K562 (cell line): ENCODE data around the gene DNMT3L. TPM values are rescaled to one million over a fixed set of nuclear protein-coding genes. Genes with fewer than 3 reads are reported as not detected.

Experiments
- BMI1 ChIP-seq: fragments of 150-350 bp; IDR thresholded peaks from 2 replicates; pipeline ENCODE4 v1.6.1; 2014; ENCODE audit warnings: low read length
- HDAC6 ChIP-seq: IDR thresholded peaks from 2 replicates; pipeline ENCODE4 v1.6.1; 2012; ENCODE audit warnings: low read depth, mild to moderate bottlenecking, control low read depth, inconsistent platforms, low read length, moderate library complexity
- HNRNPL ChIP-seq: fragments of 200-400 bp; formaldehyde crosslinking; IDR thresholded peaks from 2 replicates; pipeline ENCODE4 v1.6.1; 2017; ENCODE audit warnings: low read depth, mild to moderate bottlenecking, low read length
- HSF4 ChIP-seq: fragments of 250-450 bp; sonication (Bioruptor Pico); IDR thresholded peaks from 2 replicates; pipeline ENCODE4 v2.1.2; 2022; ENCODE audit warnings: mild to moderate bottlenecking, moderate library complexity, borderline replicate concordance
- KAT7 ChIP-seq: sonication (generic); formaldehyde crosslinking; IDR thresholded peaks from 2 replicates; pipeline ENCODE4 v1.8.0; 2022; ENCODE audit warnings: missing genetic modification reagents, mild to moderate bottlenecking, borderline replicate concordance
- LCOR ChIP-seq: sonication (generic); formaldehyde crosslinking; IDR thresholded peaks from 2 replicates; pipeline ENCODE4 v1.8.0; 2022; ENCODE audit warnings: mild to moderate bottlenecking, missing genetic modification reagents
- MAFG ChIP-seq: fragments of 450-650 bp; conservative IDR thresholded peaks from 2 replicates; pipeline ENCODE4 v1.6.1; 2016; ENCODE audit warnings: missing genetic modification characterization, missing compliant biosample characterization
- POLR3A ChIP-seq: IDR thresholded peaks from 2 replicates; pipeline ENCODE4 v1.6.1; 2011; ENCODE audit warnings: borderline replicate concordance, mild to moderate bottlenecking, moderate library complexity; ENCODE audit not compliant: insufficient read length, insufficient read depth; ENCODE audit errors: extremely low read depth
- PTRF ChIP-seq: fragments of 450-650 bp; IDR thresholded peaks from 2 replicates; pipeline ENCODE4 v1.6.1; 2016; ENCODE audit warnings: mild to moderate bottlenecking, missing genetic modification characterization, missing compliant biosample characterization
- RAD21 ChIP-seq, 2 experiments: fragments of 250-450 bp in 1 of 2; fragments of 450-650 bp in 1 of 2; sonication (Bioruptor Pico) in 1 of 2; formaldehyde crosslinking in 1 of 2; IDR thresholded peaks in 1 of 2; conservative IDR thresholded peaks in 1 of 2; 2 replicates each; pipeline versions ENCODE4 v1.4.0 to v1.8.0; 2020 to 2022; ENCODE audit warnings: mild to moderate bottlenecking in 2 of 2, moderate library complexity in 1 of 2
- RFX1 ChIP-seq: fragments of 450-650 bp; IDR thresholded peaks from 2 replicates; pipeline ENCODE4 v1.6.1; 2016; ENCODE audit warnings: mild to moderate bottlenecking, moderate library complexity
- SMAD3 ChIP-seq: fragments of 450-650 bp; formaldehyde crosslinking; conservative IDR thresholded peaks from 2 replicates; pipeline ENCODE4 v1.4.0; 2020; ENCODE audit warnings: mild to moderate bottlenecking
- SMARCA5 ChIP-seq: fragments of 450-650 bp; IDR thresholded peaks from 2 replicates; pipeline ENCODE4 v1.6.1; 2016
- TAL1 ChIP-seq: fragments of 450-650 bp; IDR thresholded peaks from 2 replicates; pipeline ENCODE4 v1.6.1; 2016; ENCODE audit warnings: mild to moderate bottlenecking
- TFAP4 ChIP-seq: sonication (generic); formaldehyde crosslinking; IDR thresholded peaks from 2 replicates; pipeline ENCODE4 v1.8.0; 2022; ENCODE audit warnings: missing genetic modification reagents, mild to moderate bottlenecking, moderate library complexity, borderline replicate concordance
- ZBTB26 ChIP-seq: fragments of 450-650 bp; formaldehyde crosslinking; IDR thresholded peaks from 2 replicates; pipeline ENCODE4 v1.4.0; 2022; ENCODE audit warnings: missing genetic modification characterization
- ZBTB7A ChIP-seq: IDR thresholded peaks from 2 replicates; pipeline ENCODE4 v1.6.1; 2011; ENCODE audit warnings: low read depth, mild to moderate bottlenecking, low read length, moderate library complexity, borderline replicate concordance; ENCODE audit not compliant: control insufficient read depth
- ZNF197 ChIP-seq: fragments of 200-800 bp; sonication (Bioruptor generic); IDR thresholded peaks from 2 replicates; pipeline ENCODE4 v1.6.1; 2016; ENCODE audit warnings: low read depth, missing genetic modification characterization, missing compliant biosample characterization
- ZNF398 ChIP-seq: fragments of 250-450 bp; sonication (Bioruptor Pico); IDR thresholded peaks from 2 replicates; pipeline ENCODE4 v1.8.0; 2021; ENCODE audit warnings: moderate library complexity, mild to moderate bottlenecking, inconsistent platforms
- ZNF583 ChIP-seq: fragments of 250-450 bp; sonication (Bioruptor Pico); IDR thresholded peaks from 2 replicates; pipeline ENCODE4 v1.4.0; 2020
- ZNF589 ChIP-seq: fragments of 200-800 bp; sonication (Bioruptor generic); IDR thresholded peaks from 2 replicates; pipeline ENCODE4 v1.6.1; 2016; ENCODE audit warnings: low read depth, missing genetic modification characterization, missing compliant biosample characterization
- ZNF592 ChIP-seq: fragments of 450-650 bp; IDR thresholded peaks from 2 replicates; pipeline ENCODE4 v1.6.1; 2017; ENCODE audit warnings: antibody characterized with exemption, mild to moderate bottlenecking
- polyA plus RNA-seq, 8 experiments: library from polyadenylated mRNA; depleted of rRNA in 4 of 8; stranded (reverse) in 5 of 8; unstranded in 3 of 8; fragments of >200 nt; fragmentation: Nextera tagmentation in 2 of 8; fragmentation: Illumina TruSeq in 1 of 8; extraction: Ambion mirVana in 2 of 8; extraction: Trizol in 1 of 8; gene quantifications; 2 replicates each; pipeline versions ENCODE4 v1.2.1 to v1.2.3, GENCODE V29; 2011 to 2014; ENCODE audit warnings: inconsistent platforms in 1 of 8, missing spikeins in 1 of 8
- total RNA-seq, 7 experiments: library from RNA; depleted of rRNA in 6 of 7; stranded (reverse); fragments of >200 nt in 6 of 7; fragmentation: Illumina TruSeq in 2 of 7; extraction: Trizol in 2 of 7; gene quantifications; 2 replicates each; pipeline versions ENCODE4 v1.2.1 to v1.2.3, GENCODE V29; 2011 to 2021; ENCODE audit warnings: low replicate concordance in 1 of 7

DNMT3L gene
- total and polyA plus RNA-seq, 9 of the 15 experiments (the other 6 are each of a cell fraction or from before 2014, with no cell fraction given): 0.08 TPM; not detected in 8

- no peak for TF ChIP-seq ZNF398 (CRISPR knock-in tag)
- TF ChIP-seq PTRF (tag): no peak
- no peak for TF ChIP-seq POLR3A
- TF ChIP-seq HDAC6: no peak
- no peak for TF ChIP-seq TFAP4
- TF ChIP-seq MAFG: no peak
- TF ChIP-seq BMI1: no peak
- no peak for TF ChIP-seq LCOR (CRISPR knock-in tag)
- no peak for TF ChIP-seq ZNF583 (CRISPR knock-in tag)
- no peak for TF ChIP-seq SMAD3 (CRISPR knock-in tag)
- no peak for TF ChIP-seq KAT7 (CRISPR knock-in tag)
- peak; percentile 48; the same call in 1 of the 2 replicates for TF ChIP-seq ZBTB7A
- TF ChIP-seq HSF4 (CRISPR knock-in tag): no peak
- no peak for TF ChIP-seq ZBTB26 (CRISPR knock-in tag)
- no peak for TF ChIP-seq TAL1
- TF ChIP-seq ZNF589 (CRISPR knock-in tag): no peak
- TF ChIP-seq SMARCA5: no peak
- peak in 1 of 2 experiments; percentile 49; a peak in 2 of 4 replicates for TF ChIP-seq RAD21 (CRISPR knock-in tag; conservative IDR thresholded peaks at IDR 0.05 in 1 of 2, IDR thresholded peaks at IDR 0.05 in 1 of 2)
- TF ChIP-seq RFX1: no peak
- no peak for TF ChIP-seq HNRNPL
- no peak for TF ChIP-seq ZNF592
- no peak for TF ChIP-seq ZNF197
Measured at GRCh38 chr21:44304877-44305293, 43.2 kb upstream of the DNMT3L start (continued).
